ENCODE data around the gene OR1F1. TPM values are rescaled to one million over a fixed set of nuclear protein-coding genes. Genes with fewer than 3 reads are reported as not detected.

OR1F1 gene
- total and polyA plus RNA-seq, 2 donors (not counting 1 experiment from before 2014, with no cell fraction given), result 0.23 TPM; not detected in 1

DNA sequence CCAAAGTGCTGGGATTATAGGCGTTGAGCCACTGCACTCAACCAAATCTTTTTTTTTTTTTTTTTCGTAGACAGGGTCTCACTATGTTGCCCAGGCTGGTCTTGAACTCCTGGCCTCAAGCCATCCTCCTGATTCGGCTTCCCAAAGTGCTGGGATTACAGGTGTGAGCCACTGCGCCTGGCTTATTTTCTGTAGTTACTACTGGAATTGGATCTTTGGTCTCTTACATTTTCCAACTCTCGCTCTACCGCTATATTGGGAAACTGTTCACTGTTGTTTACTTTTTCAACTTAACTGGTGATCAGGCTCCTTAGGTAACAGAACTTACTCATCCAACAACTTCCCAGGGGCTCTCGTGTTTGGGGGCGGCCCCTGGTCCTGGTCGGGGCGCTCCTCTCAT, 32.8 kb downstream of the OR1F1 start:
- no peaks in the 10 kb centered on the region for H3K79me2 ChIP-seq (ENCODE audit: control insufficient read depth, insufficient read depth, low read length)
- H2AFZ ChIP-seq (ENCODE audit: low read length), result no peak overlapping the region
- H3K27me3 ChIP-seq (ENCODE audit: control insufficient read depth, insufficient read depth, low read length), result no peaks in the 10 kb centered on the region
- no peak overlapping the region for H3K4me3 ChIP-seq (replicated peaks in 1 of 4; ENCODE audit: control extremely low read depth in 1 of 4, insufficient read depth in 1 of 4, low read depth in 3 of 4, low read length in 4 of 4)
- no peak for TF ChIP-seq EZH2 (IDR thresholded peaks at IDR 0.05; ENCODE audit: low read length, missing control alignments)
- TF ChIP-seq, protein P1, sequence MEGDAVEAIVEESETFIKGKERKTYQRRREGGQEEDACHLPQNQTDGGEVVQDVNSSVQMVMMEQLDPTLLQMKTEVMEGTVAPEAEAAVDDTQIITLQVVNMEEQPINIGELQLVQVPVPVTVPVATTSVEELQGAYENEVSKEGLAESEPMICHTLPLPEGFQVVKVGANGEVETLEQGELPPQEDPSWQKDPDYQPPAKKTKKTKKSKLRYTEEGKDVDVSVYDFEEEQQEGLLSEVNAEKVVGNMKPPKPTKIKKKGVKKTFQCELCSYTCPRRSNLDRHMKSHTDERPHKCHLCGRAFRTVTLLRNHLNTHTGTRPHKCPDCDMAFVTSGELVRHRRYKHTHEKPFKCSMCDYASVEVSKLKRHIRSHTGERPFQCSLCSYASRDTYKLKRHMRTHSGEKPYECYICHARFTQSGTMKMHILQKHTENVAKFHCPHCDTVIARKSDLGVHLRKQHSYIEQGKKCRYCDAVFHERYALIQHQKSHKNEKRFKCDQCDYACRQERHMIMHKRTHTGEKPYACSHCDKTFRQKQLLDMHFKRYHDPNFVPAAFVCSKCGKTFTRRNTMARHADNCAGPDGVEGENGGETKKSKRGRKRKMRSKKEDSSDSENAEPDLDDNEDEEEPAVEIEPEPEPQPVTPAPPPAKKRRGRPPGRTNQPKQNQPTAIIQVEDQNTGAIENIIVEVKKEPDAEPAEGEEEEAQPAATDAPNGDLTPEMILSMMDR (conservative IDR thresholded peaks at IDR 0.05 in 1 of 2, IDR thresholded peaks at IDR 0.05 in 1 of 2; ENCODE audit: low read depth in 1 of 2, low read length in 2 of 2), result no peak
- H3K9ac ChIP-seq (ENCODE audit: insufficient read depth, low read length), result no peak overlapping the region
- DNase-seq (ENCODE audit: low read depth in 2 of 2), result no peak
- no peaks in the 10 kb centered on the region for H4K20me1 ChIP-seq (ENCODE audit: control insufficient read depth, extremely low read depth, insufficient read depth, low read length)
- H3K9me3 ChIP-seq (ENCODE audit: control insufficient read depth, insufficient read depth, low read depth, low read length), result no peaks in the 10 kb centered on the region
- no peaks in the 10 kb centered on the region for H3K36me3 ChIP-seq (ENCODE audit: control insufficient read depth, insufficient read depth, low read length)
- H3K4me1 ChIP-seq (ENCODE audit: control insufficient read depth, extremely low read depth, insufficient read depth, low read length), result no peaks in the 10 kb centered on the region
- H3K27ac ChIP-seq (ENCODE audit: insufficient read depth, low read length), result no peak overlapping the region
- no peak overlapping the region for H3K4me2 ChIP-seq (ENCODE audit: extremely low read depth, insufficient read depth, low read length)

GRCh38 chr16:3223913-3224515, 36.0 kb downstream of the OR1F1 start:
- H4K20me1 ChIP-seq (ENCODE audit: control insufficient read depth, extremely low read depth, insufficient read depth, low read length), result no peaks in the 10 kb centered on the region
- peak; percentile 9 to 27 for DNase-seq (ENCODE audit: low read depth in 2 of 2)
- H3K36me3 ChIP-seq (ENCODE audit: control insufficient read depth, insufficient read depth, low read length), result no peaks in the 10 kb centered on the region
- no peak overlapping the region for H3K9ac ChIP-seq (ENCODE audit: insufficient read depth, low read length)
- H3K4me2 ChIP-seq (ENCODE audit: extremely low read depth, insufficient read depth, low read length), result no peak overlapping the region
- no peak for TF ChIP-seq EZH2 (IDR thresholded peaks at IDR 0.05; ENCODE audit: low read length, missing control alignments)
- TF ChIP-seq, protein P1 (conservative IDR thresholded peaks at IDR 0.05 in 1 of 2, IDR thresholded peaks at IDR 0.05 in 1 of 2; ENCODE audit: low read depth in 1 of 2, low read length in 2 of 2), result no peak
- no peaks in the 10 kb centered on the region for H3K9me3 ChIP-seq (ENCODE audit: control insufficient read depth, insufficient read depth, low read depth, low read length)
- H3K4me3 ChIP-seq (replicated peaks in 1 of 4; ENCODE audit: control extremely low read depth in 1 of 4, insufficient read depth in 1 of 4, low read depth in 3 of 4, low read length in 4 of 4), result no peak overlapping the region
- H3K27me3 ChIP-seq (ENCODE audit: control insufficient read depth, insufficient read depth, low read length), result no peaks in the 10 kb centered on the region
- H3K27ac ChIP-seq (ENCODE audit: insufficient read depth, low read length), result no peak overlapping the region
- H3K79me2 ChIP-seq (ENCODE audit: control insufficient read depth, insufficient read depth, low read length), result no peaks in the 10 kb centered on the region
- no peaks in the 10 kb centered on the region for H3K4me1 ChIP-seq (ENCODE audit: control insufficient read depth, extremely low read depth, insufficient read depth, low read length)
- H2AFZ ChIP-seq (ENCODE audit: low read length), result no peak overlapping the region

DNA sequence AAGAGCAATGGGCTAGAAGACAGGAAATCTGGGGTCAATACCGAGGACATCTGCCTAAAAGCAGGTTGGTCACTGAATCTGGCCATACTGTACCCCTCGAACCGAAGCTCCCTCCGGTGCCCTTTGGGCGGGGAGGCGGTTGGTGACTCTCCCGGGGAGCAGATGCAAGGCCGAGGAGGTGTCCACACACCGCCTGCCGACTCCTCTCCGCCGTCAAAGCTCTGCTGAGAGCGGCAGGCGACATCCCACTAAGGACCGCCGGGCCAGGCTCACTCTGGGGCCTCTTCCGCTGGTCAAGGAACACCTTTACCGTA, 46.5 kb downstream of the OR1F1 start:
- Histone ChIP-seq H3K9me3 (ENCODE audit: control insufficient read depth, insufficient read depth, low read depth, low read length) (no peaks in the 10 kb centered on the region), H3K27ac (ENCODE audit: insufficient read depth, low read length) (peak overlapping the region; percentile 99)
- no peak for DNase-seq (ENCODE audit: low read depth in 2 of 2)

More for the DNA sequence above, 46.5 kb downstream of the OR1F1 start:
- H3K4me1 ChIP-seq (ENCODE audit: control insufficient read depth, extremely low read depth, insufficient read depth, low read length), result no peaks in the 10 kb centered on the region
- H3K9ac ChIP-seq (ENCODE audit: insufficient read depth, low read length), result peak overlapping the region; percentile 93
- no peaks in the 10 kb centered on the region for H3K27me3 ChIP-seq (ENCODE audit: control insufficient read depth, insufficient read depth, low read length)
- peak overlapping the region; percentile 72 to 99 (median 88) for H3K4me3 ChIP-seq (replicated peaks in 1 of 4; ENCODE audit: control extremely low read depth in 1 of 4, insufficient read depth in 1 of 4, low read depth in 3 of 4, low read length in 4 of 4)
- H3K79me2 ChIP-seq (ENCODE audit: control insufficient read depth, insufficient read depth, low read length), result peaks cover 13% of the 10 kb centered on the region
- H2AFZ ChIP-seq (ENCODE audit: low read length), result peak overlapping the region; percentile 100
- no peaks in the 10 kb centered on the region for H4K20me1 ChIP-seq (ENCODE audit: control insufficient read depth, extremely low read depth, insufficient read depth, low read length)
- peaks cover 6% of the 10 kb centered on the region for H3K36me3 ChIP-seq (ENCODE audit: control insufficient read depth, insufficient read depth, low read length)
- H3K4me2 ChIP-seq (ENCODE audit: extremely low read depth, insufficient read depth, low read length), result peak overlapping the region; percentile 94
- TF ChIP-seq EZH2 (IDR thresholded peaks at IDR 0.05; ENCODE audit: low read length, missing control alignments), result no peak
- TF ChIP-seq, protein P1 (conservative IDR thresholded peaks at IDR 0.05 in 1 of 2, IDR thresholded peaks at IDR 0.05 in 1 of 2; ENCODE audit: low read depth in 1 of 2, low read length in 2 of 2), result no peak

Measured in fibroblast of lung (primary cell).